Hematopoietic multipotent progenitor cell (in vitro differentiated cells): ENCODE results near the gene SPATA21. TPM values are rescaled to one million over a fixed set of nuclear protein-coding genes. Genes with fewer than 3 reads are reported as not detected.
A peak's percentile ranks its signal among the peaks of the same experiment; 100 is the strongest.

Source experiments
- DNase-seq, 3 donors: peaks; one replicate each; pipeline ENCODE4 v3.0.0-alpha.2; 2011 to 2015; ENCODE audit warnings: low read depth in 2 of 3, low spot score in 2 of 3
- total RNA-seq: library from RNA; depleted of rRNA; stranded (reverse); fragments of >200 nt; gene quantifications from one replicate; pipeline ENCODE4 v1.2.3, GENCODE V29; 2012

SPATA21 gene
- total RNA-seq, 1 donor: not detected

GRCh38 chr1:16386454-16387113, 50.6 kb downstream of the SPATA21 start:
- DNase-seq: peak in 1 of 3 donors; percentile 36

- DNase-seq: no peak
These were observed 51.4 kb downstream of the SPATA21 start for GRCh38 chr1:16385659-16386453.

GRCh38 chr1:16383888-16384287, 53.3 kb downstream of the SPATA21 start:
- DNase-seq: no peak

- DNase-seq: no peak
These were observed 56.4 kb downstream of the SPATA21 start for GRCh38 chr1:16380868-16381267.

GRCh38 chr1:16378443-16378842, 58.8 kb downstream of the SPATA21 start:
- no peak for DNase-seq

- no peak for DNase-seq
These were observed 60.3 kb downstream of the SPATA21 start for GRCh38 chr1:16376971-16377370.

GRCh38 chr1:16375521-16376340, 61.5 kb downstream of the SPATA21 start:
- DNase-seq: no peak

- DNase-seq: no peak
These were observed 63.0 kb downstream of the SPATA21 start for GRCh38 chr1:16374266-16374665.

GRCh38 chr1:16372535-16373285, 64.5 kb downstream of the SPATA21 start:
- DNase-seq: no peak

- peak in 2 of 3 donors; percentile 53 to 58 for DNase-seq
These were observed 65.5 kb downstream of the SPATA21 start for GRCh38 chr1:16371725-16372124.

GRCh38 chr1:16369821-16370220, 67.4 kb downstream of the SPATA21 start:
- no peak for DNase-seq

- DNase-seq: no peak
These were observed 69.0 kb downstream of the SPATA21 start for GRCh38 chr1:16367968-16368890.

- peak; percentile 63 to 92 (median 90) for DNase-seq
These were observed 69.8 kb downstream of the SPATA21 start for GRCh38 chr1:16367258-16367967.

GRCh38 chr1:16366722-16367257, 70.4 kb downstream of the SPATA21 start, which contains the start of gene SZRD1:
Gene SZRD1, plus strand, starts transcription at chr1:16367242. Its CDS starts 16 bp downstream, at chr1:16367258.
- peak; percentile 95 to 100 (median 99) for DNase-seq

- peak in 1 of 3 donors; percentile 48 for DNase-seq
These were observed 72.1 kb downstream of the SPATA21 start for GRCh38 chr1:16365146-16365498.

- DNase-seq: no peak
These were observed 80.4 kb downstream of the SPATA21 start for GRCh38 chr1:16356867-16357266.

- DNase-seq: no peak
These were observed 82.6 kb downstream of the SPATA21 start for GRCh38 chr1:16354619-16355018.

GRCh38 chr1:16352842-16353535, 84.2 kb downstream of the SPATA21 start:
- DNase-seq: peak in 2 of 3 donors; percentile 52 to 56
